Progenitor cell of endocrine pancreas (in vitro differentiated cells): ENCODE data around the gene THRSP. TPM values are rescaled to one million over a fixed set of nuclear protein-coding genes. Genes with fewer than 3 reads are reported as not detected.

Experiments
- DNase-seq: peaks from one replicate; pipeline ENCODE4 v3.0.0; 2021; ENCODE audit warnings: low spot score; ENCODE audit not compliant: unreplicated experiment
- H3K27ac Mint-ChIP-seq: 2 replicates; pipeline ENCODE4 v1.8.0; 2021; ENCODE audit warnings: mild to moderate bottlenecking, moderate library complexity, mixed read lengths
- H3K27me3 Mint-ChIP-seq: 2 replicates; pipeline ENCODE4 v1.8.0; 2021; ENCODE audit warnings: mixed read lengths
- H3K36me3 Mint-ChIP-seq: 2 replicates; pipeline ENCODE4 v1.8.0; 2022; ENCODE audit warnings: mixed read lengths; ENCODE audit not compliant: insufficient read depth
- H3K4me1 Mint-ChIP-seq: 2 replicates; pipeline ENCODE4 v1.8.0; 2021; ENCODE audit warnings: low read depth, mixed read lengths
- H3K4me3 Mint-ChIP-seq: 2 replicates; pipeline ENCODE4 v1.8.0; 2021; ENCODE audit warnings: low read depth, mild to moderate bottlenecking, moderate library complexity, mixed read lengths
- H3K9me3 Mint-ChIP-seq: 2 replicates; pipeline ENCODE4 v1.8.0; 2021; ENCODE audit warnings: low read depth, mixed read lengths
- total RNA-seq: library from RNA; stranded (reverse); gene quantifications from 2 replicates; pipeline ENCODE4 v1.2.1, GENCODE V29; 2021
- TF ChIP-seq, protein P1 (sequence below): fragments of 200-600 bp; sonication (generic); IDR thresholded peaks from one replicate; pipeline ENCODE4 v1.5.0; 2021; ENCODE audit warnings: antibody characterized with exemption, mild to moderate bottlenecking; ENCODE audit not compliant: unreplicated experiment

THRSP gene
- total RNA-seq, 1 donor from 2014 or later = not detected

DNA sequence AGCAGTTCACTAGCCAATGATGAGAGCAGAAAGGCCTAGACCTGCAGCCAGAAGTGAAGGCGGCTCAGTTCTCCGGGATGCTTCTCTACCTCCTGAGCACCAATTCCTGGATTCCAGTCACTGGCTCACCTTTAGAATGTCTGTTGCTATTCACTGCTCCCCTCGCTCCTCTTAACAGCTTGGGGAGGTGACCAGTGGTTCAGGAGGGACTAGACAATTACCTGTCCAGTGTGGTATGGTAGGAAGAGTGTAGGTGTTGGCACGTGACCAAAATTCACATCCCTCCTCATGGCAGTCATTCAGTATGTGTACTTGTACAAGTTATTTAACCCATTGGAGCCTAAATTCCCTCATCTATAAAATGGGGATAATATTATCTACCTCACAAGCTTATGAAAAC, 4.0 kb downstream of the THRSP start:
- Mint-ChIP-seq H3K27me3 (no peaks in the 10 kb centered on the region), H3K9me3 (no peaks in the 10 kb centered on the region), H3K4me3 (no peak overlapping the region), H3K36me3 (peaks cover 24% of the 10 kb centered on the region), H3K4me1 (no peaks in the 10 kb centered on the region), H3K27ac (no peak overlapping the region)
- TF ChIP-seq, protein P1, sequence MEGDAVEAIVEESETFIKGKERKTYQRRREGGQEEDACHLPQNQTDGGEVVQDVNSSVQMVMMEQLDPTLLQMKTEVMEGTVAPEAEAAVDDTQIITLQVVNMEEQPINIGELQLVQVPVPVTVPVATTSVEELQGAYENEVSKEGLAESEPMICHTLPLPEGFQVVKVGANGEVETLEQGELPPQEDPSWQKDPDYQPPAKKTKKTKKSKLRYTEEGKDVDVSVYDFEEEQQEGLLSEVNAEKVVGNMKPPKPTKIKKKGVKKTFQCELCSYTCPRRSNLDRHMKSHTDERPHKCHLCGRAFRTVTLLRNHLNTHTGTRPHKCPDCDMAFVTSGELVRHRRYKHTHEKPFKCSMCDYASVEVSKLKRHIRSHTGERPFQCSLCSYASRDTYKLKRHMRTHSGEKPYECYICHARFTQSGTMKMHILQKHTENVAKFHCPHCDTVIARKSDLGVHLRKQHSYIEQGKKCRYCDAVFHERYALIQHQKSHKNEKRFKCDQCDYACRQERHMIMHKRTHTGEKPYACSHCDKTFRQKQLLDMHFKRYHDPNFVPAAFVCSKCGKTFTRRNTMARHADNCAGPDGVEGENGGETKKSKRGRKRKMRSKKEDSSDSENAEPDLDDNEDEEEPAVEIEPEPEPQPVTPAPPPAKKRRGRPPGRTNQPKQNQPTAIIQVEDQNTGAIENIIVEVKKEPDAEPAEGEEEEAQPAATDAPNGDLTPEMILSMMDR = no peak
- no peak for DNase-seq

DNA sequence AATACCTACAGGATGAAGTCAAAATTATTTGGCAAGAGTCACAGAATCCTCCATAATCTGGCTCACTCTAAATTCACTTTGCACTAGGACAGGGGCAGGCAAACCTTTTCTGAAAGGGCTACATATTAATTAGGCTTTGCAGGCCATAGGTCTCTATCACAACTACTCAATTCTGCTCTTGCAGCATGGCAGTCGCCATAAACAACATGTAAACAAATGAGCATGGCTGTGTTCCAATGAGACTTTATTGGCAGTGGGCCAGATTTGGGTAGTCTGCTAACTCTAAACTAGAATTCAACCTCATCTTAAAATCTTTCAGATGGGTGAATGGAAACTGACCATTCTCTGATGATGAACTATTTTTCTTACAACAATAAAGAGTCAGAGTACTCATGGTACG, 5.8 kb downstream of the THRSP start:
- no peak overlapping the region for H3K27ac Mint-ChIP-seq
- H3K36me3 Mint-ChIP-seq = peaks cover 24% of the 10 kb centered on the region
- peaks cover under 1% of the 10 kb centered on the region for H3K4me1 Mint-ChIP-seq
- no peak for DNase-seq
- TF ChIP-seq, protein P1 = no peak
- no peak overlapping the region for H3K4me3 Mint-ChIP-seq
- H3K9me3 Mint-ChIP-seq = no peaks in the 10 kb centered on the region
- no peaks in the 10 kb centered on the region for H3K27me3 Mint-ChIP-seq

DNA sequence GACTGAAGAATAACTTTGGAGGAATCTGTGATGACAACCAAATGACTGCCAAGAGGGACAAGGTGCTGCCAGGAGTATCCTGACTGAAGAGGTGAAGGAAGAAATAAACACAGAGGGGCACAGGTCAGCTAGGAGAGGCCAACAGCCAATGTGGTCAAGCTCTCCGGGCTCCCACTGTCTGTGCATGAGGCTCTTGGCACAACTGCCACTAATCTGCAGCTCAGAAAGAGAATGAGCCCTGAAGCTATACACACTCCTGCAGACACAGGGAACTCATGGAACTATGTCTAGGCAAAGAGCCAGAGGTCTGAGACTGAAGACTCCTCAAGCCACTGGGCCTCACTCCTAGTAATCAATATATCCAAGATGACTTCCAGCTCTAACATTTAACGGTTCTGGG, 7.0 kb downstream of the THRSP start:
- Mint-ChIP-seq H3K9me3 (no peaks in the 10 kb centered on the region), H3K36me3 (peaks cover 27% of the 10 kb centered on the region), H3K27me3 (no peaks in the 10 kb centered on the region), H3K4me3 (no peak overlapping the region), H3K4me1 (peaks cover 6% of the 10 kb centered on the region), H3K27ac (no peak overlapping the region)
- no peak for DNase-seq
- TF ChIP-seq, protein P1 = no peak

DNA sequence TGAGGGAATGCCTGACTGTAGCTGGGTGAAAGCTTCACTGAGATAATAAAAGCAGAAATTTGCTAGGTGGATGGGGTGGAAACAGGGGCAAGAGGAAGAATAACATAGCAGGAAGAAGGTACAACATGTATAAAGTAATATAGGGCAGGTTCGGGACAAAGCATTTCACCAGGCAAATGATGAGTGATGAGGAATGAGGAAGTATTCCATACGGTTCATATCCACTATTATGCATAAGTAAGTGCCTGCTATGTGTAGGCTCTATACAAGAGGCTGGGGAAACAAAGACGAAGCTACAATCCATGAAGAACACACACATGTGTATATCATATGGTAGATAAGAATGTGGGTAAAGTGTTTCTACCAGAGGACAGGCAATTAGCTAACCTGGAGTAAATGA, 8.1 kb downstream of the THRSP start:
- DNase-seq = no peak
- no peaks in the 10 kb centered on the region for H3K27me3 Mint-ChIP-seq
- H3K4me3 Mint-ChIP-seq = no peak overlapping the region
- TF ChIP-seq, protein P1 = no peak
- H3K27ac Mint-ChIP-seq = no peak overlapping the region
- no peaks in the 10 kb centered on the region for H3K9me3 Mint-ChIP-seq
- H3K36me3 Mint-ChIP-seq = peaks cover 27% of the 10 kb centered on the region
- peaks cover 10% of the 10 kb centered on the region for H3K4me1 Mint-ChIP-seq

DNA sequence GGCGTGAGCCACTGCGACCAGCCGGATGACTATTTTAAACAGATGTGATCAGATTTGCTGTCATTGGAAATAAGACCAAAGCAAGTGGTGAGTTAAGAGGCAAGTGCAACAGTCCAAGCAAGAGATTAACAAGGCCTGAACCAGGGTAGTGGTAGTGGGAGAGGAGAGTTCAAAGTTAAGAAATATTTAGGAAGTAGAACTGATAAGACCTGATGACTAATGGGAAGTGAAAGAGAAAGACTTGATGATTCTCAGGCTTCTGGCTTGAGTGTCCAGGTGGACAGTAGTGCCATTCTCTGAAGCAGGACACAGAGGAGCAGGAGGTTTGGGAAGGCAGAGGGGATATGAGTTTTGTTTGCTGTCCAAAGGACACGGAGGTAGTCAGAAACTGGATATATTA, 8.8 kb downstream of the THRSP start:
- TF ChIP-seq, protein P1 = no peak
- DNase-seq = no peak
- Mint-ChIP-seq H3K9me3 (no peaks in the 10 kb centered on the region), H3K27me3 (no peaks in the 10 kb centered on the region), H3K27ac (no peak overlapping the region), H3K4me3 (no peak overlapping the region), H3K36me3 (peaks cover 24% of the 10 kb centered on the region), H3K4me1 (peaks cover 11% of the 10 kb centered on the region)

DNA sequence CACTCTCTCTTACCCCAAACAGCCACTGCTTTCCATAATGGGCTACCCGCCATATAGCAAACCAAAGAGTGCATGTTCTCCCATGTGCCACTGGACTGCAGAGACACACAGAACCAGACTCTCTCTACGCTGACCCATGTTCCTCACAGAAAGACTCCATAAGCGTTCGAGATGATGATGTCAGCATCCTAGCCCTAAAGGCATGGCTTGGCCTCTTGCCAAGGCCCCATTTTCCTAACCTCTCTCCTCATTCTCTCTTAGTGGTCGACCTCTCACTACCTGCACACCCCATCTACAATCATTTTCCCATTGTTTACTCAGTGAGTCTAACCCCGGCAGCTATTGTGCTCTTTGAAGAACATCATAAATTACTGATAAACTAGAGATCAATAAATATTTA, 11.1 kb downstream of the THRSP start:
- TF ChIP-seq, protein P1 = no peak
- no peak overlapping the region for H3K27ac Mint-ChIP-seq
- H3K9me3 Mint-ChIP-seq = no peaks in the 10 kb centered on the region

More for the DNA sequence above, 11.1 kb downstream of the THRSP start:
- Mint-ChIP-seq H3K36me3 (peaks cover 16% of the 10 kb centered on the region), H3K4me1 (peaks cover 19% of the 10 kb centered on the region), H3K27me3 (no peaks in the 10 kb centered on the region), H3K4me3 (no peak overlapping the region)
- DNase-seq = no peak
